ENCODE results near the gene MKNK1. TPM values are rescaled to one million over a fixed set of nuclear protein-coding genes. Genes with fewer than 3 reads are reported as not detected.

Gene MKNK1
- total RNA-seq, 2 donors from 2014 or later: 19.9 to 28.5 TPM

- Mint-ChIP-seq H3K36me3 (ENCODE audit: low read depth) (peaks cover 52% of the 10 kb centered on the region), H3K27me3 (ENCODE audit: insufficient read depth) (no peaks in the 10 kb centered on the region), H3K4me1 (no peaks in the 10 kb centered on the region), H3K4me3 (no peak overlapping the region), H3K9me3 (peaks cover 23% of the 10 kb centered on the region), H3K27ac (no peak overlapping the region)
- Histone ChIP-seq H3K27ac (ENCODE audit: low read depth, low read length) (no peak overlapping the region), H3K36me3 (ENCODE audit: control insufficient read depth, insufficient read depth, low read length) (peaks cover 68% of the 10 kb centered on the region), H3K27me3 (ENCODE audit: control insufficient read depth, insufficient read depth, low read length, poor library complexity, severe bottlenecking) (no peaks in the 10 kb centered on the region), H3K9me3 (ENCODE audit: control insufficient read depth, low read length) (peaks cover 40% of the 10 kb centered on the region), H3K9ac (ENCODE audit: extremely low read depth, low read length, poor library complexity, severe bottlenecking) (no peak overlapping the region), H3K4me3 (ENCODE audit: low read length) (no peak overlapping the region), H3K4me1 (ENCODE audit: control insufficient read depth, insufficient read depth, low read length) (no peaks in the 10 kb centered on the region)
- TF ChIP-seq, protein P1, sequence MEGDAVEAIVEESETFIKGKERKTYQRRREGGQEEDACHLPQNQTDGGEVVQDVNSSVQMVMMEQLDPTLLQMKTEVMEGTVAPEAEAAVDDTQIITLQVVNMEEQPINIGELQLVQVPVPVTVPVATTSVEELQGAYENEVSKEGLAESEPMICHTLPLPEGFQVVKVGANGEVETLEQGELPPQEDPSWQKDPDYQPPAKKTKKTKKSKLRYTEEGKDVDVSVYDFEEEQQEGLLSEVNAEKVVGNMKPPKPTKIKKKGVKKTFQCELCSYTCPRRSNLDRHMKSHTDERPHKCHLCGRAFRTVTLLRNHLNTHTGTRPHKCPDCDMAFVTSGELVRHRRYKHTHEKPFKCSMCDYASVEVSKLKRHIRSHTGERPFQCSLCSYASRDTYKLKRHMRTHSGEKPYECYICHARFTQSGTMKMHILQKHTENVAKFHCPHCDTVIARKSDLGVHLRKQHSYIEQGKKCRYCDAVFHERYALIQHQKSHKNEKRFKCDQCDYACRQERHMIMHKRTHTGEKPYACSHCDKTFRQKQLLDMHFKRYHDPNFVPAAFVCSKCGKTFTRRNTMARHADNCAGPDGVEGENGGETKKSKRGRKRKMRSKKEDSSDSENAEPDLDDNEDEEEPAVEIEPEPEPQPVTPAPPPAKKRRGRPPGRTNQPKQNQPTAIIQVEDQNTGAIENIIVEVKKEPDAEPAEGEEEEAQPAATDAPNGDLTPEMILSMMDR (conservative IDR thresholded peaks at IDR 0.05): no peak
- whole genome bisulfite sequencing, 2 experiments (ENCODE audit: insufficient coverage in 1 of 2, insufficient read length in 1 of 2): 93% methylated on average over 1 of the region's 1 CpG; no CpG with 5 or more reads in 1 of the 2 experiments
- no peak for DNase-seq
Measured at GRCh38 chr1:46646331-46646730, 42.3 kb upstream of the MKNK1 start.

DNA sequence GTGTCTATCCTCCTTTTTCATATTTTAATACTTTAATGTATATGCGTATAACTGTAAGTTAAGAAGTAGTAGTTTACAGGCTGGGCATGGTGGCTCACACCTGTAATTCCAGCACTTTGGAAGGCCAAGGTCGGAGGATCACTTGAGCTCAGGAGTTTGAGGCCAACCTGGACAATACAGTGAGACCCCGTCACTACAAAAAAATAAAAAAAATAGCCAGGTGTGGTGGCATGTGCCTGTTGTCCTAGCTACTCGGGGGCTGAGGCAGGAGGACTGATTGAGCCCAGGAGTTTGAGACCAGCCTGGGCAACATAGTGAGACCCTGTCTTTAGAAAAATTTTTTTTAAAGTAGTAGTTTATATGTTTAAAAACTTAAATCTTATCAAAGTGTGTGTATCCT, 41.7 kb upstream of the MKNK1 start:
- Histone ChIP-seq H3K27ac (ENCODE audit: low read depth, low read length) (no peak overlapping the region), H3K4me1 (ENCODE audit: control insufficient read depth, insufficient read depth, low read length) (no peaks in the 10 kb centered on the region), H3K27me3 (ENCODE audit: control insufficient read depth, insufficient read depth, low read length, poor library complexity, severe bottlenecking) (no peaks in the 10 kb centered on the region), H3K4me3 (ENCODE audit: low read length) (no peak overlapping the region), H3K9ac (ENCODE audit: extremely low read depth, low read length, poor library complexity, severe bottlenecking) (no peak overlapping the region), H3K9me3 (ENCODE audit: control insufficient read depth, low read length) (peaks cover 40% of the 10 kb centered on the region), H3K36me3 (ENCODE audit: control insufficient read depth, insufficient read depth, low read length) (peaks cover 68% of the 10 kb centered on the region)
- H3K36me3 Mint-ChIP-seq (ENCODE audit: low read depth): peaks cover 49% of the 10 kb centered on the region
- H3K27me3 Mint-ChIP-seq (ENCODE audit: insufficient read depth): no peaks in the 10 kb centered on the region
- TF ChIP-seq, protein P1 (conservative IDR thresholded peaks at IDR 0.05): no peak
- WGBS, 2 experiments (ENCODE audit: insufficient coverage in 1 of 2, insufficient read length in 1 of 2): 98 to 100% methylated on average over 1 to 4 of the region's 4 CpGs
- H3K9me3 Mint-ChIP-seq: peaks cover 23% of the 10 kb centered on the region
- no peak overlapping the region for H3K4me3 Mint-ChIP-seq
- H3K4me1 Mint-ChIP-seq: no peaks in the 10 kb centered on the region
- no peak overlapping the region for H3K27ac Mint-ChIP-seq
- no peak for DNase-seq

DNA sequence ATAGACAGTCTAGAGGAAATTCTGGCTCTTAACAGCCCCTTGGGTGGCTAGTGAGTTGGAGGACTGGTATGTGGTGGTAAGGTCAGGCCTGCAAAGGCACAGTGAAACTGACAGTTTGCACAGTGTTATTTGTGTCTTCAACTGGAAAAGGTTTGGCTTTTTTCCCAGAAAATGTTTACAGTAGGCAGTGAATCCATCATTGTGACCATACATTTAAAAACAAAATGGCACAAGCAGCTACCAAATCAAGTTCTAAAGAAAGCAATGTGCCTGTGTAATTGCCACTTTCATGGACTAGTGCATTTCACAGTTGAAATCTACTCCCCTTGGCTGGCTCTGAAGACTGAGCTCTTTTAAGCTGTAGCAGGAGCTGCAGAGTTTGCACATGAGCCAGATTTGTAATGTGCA, 39.3 kb upstream of the MKNK1 start:
- Histone ChIP-seq H3K4me1 (ENCODE audit: control insufficient read depth, insufficient read depth, low read length) (no peaks in the 10 kb centered on the region), H3K27me3 (ENCODE audit: control insufficient read depth, insufficient read depth, low read length, poor library complexity, severe bottlenecking) (no peaks in the 10 kb centered on the region), H3K9me3 (ENCODE audit: control insufficient read depth, low read length) (peaks cover 15% of the 10 kb centered on the region), H3K9ac (ENCODE audit: extremely low read depth, low read length, poor library complexity, severe bottlenecking) (no peak overlapping the region), H3K36me3 (ENCODE audit: control insufficient read depth, insufficient read depth, low read length) (peaks cover 47% of the 10 kb centered on the region), H3K4me3 (ENCODE audit: low read length) (no peak overlapping the region), H3K27ac (ENCODE audit: low read depth, low read length) (no peak overlapping the region)
- Mint-ChIP-seq H3K9me3 (peaks cover 1% of the 10 kb centered on the region), H3K4me3 (no peak overlapping the region), H3K27ac (no peak overlapping the region), H3K27me3 (ENCODE audit: insufficient read depth) (no peaks in the 10 kb centered on the region), H3K36me3 (ENCODE audit: low read depth) (peaks cover 38% of the 10 kb centered on the region), H3K4me1 (no peaks in the 10 kb centered on the region)
- TF ChIP-seq, protein P1 (conservative IDR thresholded peaks at IDR 0.05): no peak
- DNase-seq: no peak
